ENCODE measurements around the gene GORAB. TPM values are rescaled to one million over a fixed set of nuclear protein-coding genes. Genes with fewer than 3 reads are reported as not detected.

GORAB gene
- total and polyA plus RNA-seq, 9 of the 15 experiments (the other 6 are each of a cell fraction or from before 2014, with no cell fraction given): 4.4 to 12.9 (median 8.9) TPM

DNA sequence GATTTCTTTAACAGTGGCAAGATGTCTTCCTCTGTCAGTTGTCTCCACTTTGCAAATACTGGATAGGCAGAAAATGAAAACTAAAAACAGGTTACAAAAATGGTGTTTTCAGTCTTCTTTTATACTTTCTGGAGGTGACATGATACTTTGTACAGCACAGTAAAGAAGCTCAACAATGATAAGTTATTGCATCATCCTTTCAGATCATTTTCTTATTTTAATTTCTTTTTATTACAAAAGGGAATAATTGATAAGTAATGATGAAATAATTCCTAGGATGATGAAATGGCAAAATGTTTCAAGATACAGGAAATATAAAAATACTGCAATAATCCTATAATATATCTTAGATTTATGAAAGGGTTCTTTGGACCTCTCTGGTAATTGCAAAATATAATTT lies 16.5 kb downstream of the GORAB start (continued):
- TF ChIP-seq, protein P1, sequence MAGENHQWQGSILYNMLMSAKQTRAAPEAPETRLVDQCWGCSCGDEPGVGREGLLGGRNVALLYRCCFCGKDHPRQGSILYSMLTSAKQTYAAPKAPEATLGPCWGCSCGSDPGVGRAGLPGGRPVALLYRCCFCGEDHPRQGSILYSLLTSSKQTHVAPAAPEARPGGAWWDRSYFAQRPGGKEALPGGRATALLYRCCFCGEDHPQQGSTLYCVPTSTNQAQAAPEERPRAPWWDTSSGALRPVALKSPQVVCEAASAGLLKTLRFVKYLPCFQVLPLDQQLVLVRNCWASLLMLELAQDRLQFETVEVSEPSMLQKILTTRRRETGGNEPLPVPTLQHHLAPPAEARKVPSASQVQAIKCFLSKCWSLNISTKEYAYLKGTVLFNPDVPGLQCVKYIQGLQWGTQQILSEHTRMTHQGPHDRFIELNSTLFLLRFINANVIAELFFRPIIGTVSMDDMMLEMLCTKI (IDR thresholded peaks at IDR 0.05; ENCODE audit: partially characterized antibody): no peak
- TF ChIP-seq NBN (IDR thresholded peaks at IDR 0.05; ENCODE audit: low read depth): no peak
- no peak for TF ChIP-seq TEAD2 (tag; IDR thresholded peaks at IDR 0.05)
- TF ChIP-seq CBX3 (IDR thresholded peaks at IDR 0.05; ENCODE audit: borderline replicate concordance in 1 of 2, low read length in 2 of 2): no peak
- TF ChIP-seq POLR2H (tag; IDR thresholded peaks at IDR 0.05; ENCODE audit: low read depth): no peak
- TF ChIP-seq, protein P2, sequence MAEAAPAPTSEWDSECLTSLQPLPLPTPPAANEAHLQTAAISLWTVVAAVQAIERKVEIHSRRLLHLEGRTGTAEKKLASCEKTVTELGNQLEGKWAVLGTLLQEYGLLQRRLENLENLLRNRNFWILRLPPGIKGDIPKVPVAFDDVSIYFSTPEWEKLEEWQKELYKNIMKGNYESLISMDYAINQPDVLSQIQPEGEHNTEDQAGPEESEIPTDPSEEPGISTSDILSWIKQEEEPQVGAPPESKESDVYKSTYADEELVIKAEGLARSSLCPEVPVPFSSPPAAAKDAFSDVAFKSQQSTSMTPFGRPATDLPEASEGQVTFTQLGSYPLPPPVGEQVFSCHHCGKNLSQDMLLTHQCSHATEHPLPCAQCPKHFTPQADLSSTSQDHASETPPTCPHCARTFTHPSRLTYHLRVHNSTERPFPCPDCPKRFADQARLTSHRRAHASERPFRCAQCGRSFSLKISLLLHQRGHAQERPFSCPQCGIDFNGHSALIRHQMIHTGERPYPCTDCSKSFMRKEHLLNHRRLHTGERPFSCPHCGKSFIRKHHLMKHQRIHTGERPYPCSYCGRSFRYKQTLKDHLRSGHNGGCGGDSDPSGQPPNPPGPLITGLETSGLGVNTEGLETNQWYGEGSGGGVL (CRISPR knock-in tag; IDR thresholded peaks at IDR 0.05): no peak
- TF ChIP-seq ZNF316 (IDR thresholded peaks at IDR 0.05): no peak
- no peak for TF ChIP-seq CCNT2 (IDR thresholded peaks at IDR 0.05; ENCODE audit: borderline replicate concordance, extremely low read depth, insufficient read length, low read depth, low read length)
- TF ChIP-seq RBM34 (IDR thresholded peaks at IDR 0.05; ENCODE audit: borderline replicate concordance, insufficient read depth, low read length): no peak
- TF ChIP-seq ZNF696 (CRISPR knock-in tag; conservative IDR thresholded peaks at IDR 0.05): no peak
- no peak for TF ChIP-seq ZNF3 (CRISPR knock-in tag; IDR thresholded peaks at IDR 0.05)
- no peak for TF ChIP-seq HNRNPLL (IDR thresholded peaks at IDR 0.05; ENCODE audit: low read depth, low read length, poor library complexity, severe bottlenecking)
- TF ChIP-seq, protein P3, sequence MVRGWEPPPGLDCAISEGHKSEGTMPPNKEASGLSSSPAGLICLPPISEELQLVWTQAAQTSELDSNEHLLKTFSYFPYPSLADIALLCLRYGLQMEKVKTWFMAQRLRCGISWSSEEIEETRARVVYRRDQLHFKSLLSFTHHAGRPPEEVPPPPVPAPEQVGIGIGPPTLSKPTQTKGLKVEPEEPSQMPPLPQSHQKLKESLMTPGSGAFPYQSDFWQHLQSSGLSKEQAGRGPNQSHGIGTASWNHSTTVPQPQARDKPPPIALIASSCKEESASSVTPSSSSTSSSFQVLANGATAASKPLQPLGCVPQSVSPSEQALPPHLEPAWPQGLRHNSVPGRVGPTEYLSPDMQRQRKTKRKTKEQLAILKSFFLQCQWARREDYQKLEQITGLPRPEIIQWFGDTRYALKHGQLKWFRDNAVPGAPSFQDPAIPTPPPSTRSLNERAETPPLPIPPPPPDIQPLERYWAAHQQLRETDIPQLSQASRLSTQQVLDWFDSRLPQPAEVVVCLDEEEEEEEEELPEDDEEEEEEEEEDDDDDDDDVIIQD (CRISPR knock-in tag; IDR thresholded peaks at IDR 0.05): no peak
- TF ChIP-seq HSF4 (CRISPR knock-in tag; IDR thresholded peaks at IDR 0.05; ENCODE audit: borderline replicate concordance): no peak
- no peak for TF ChIP-seq SRSF1 (IDR thresholded peaks at IDR 0.05; ENCODE audit: low read depth, low read length)
- no peak for TF ChIP-seq TFAM (CRISPR knock-in tag; conservative IDR thresholded peaks at IDR 0.05)
- TF ChIP-seq HNRNPUL1 (IDR thresholded peaks at IDR 0.05; ENCODE audit: low read length): no peak
- TF ChIP-seq, protein P4, sequence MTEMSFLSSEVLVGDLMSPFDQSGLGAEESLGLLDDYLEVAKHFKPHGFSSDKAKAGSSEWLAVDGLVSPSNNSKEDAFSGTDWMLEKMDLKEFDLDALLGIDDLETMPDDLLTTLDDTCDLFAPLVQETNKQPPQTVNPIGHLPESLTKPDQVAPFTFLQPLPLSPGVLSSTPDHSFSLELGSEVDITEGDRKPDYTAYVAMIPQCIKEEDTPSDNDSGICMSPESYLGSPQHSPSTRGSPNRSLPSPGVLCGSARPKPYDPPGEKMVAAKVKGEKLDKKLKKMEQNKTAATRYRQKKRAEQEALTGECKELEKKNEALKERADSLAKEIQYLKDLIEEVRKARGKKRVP (CRISPR knock-in tag; IDR thresholded peaks at IDR 0.05): peak; percentile 86
- TF ChIP-seq, protein P5, sequence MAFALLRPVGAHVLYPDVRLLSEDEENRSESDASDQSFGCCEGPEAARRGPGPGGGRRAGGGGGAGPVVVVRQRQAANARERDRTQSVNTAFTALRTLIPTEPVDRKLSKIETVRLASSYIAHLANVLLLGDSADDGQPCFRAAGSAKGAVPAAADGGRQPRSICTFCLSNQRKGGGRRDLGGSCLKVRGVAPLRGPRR (CRISPR knock-in tag; IDR thresholded peaks at IDR 0.05): no peak
- TF ChIP-seq SMARCC2 (IDR thresholded peaks at IDR 0.05; ENCODE audit: low read depth): no peak
- TF ChIP-seq ZNF79 (CRISPR knock-in tag; IDR thresholded peaks at IDR 0.05; ENCODE audit: low read depth): no peak
- TF ChIP-seq MCM5 (IDR thresholded peaks at IDR 0.05; ENCODE audit: low read depth): no peak
- peak; percentile 89 for TF ChIP-seq CEBPB (tag; IDR thresholded peaks at IDR 0.05)
- TF ChIP-seq CEBPG (CRISPR knock-in tag; IDR thresholded peaks at IDR 0.05): no peak
- TF ChIP-seq CEBPG (tag; conservative IDR thresholded peaks at IDR 0.05 in 1 of 2, IDR thresholded peaks at IDR 0.05 in 1 of 2): peak; percentile 85 to 99

Measured in K562 (cell line).